H9 (cell line): ENCODE measurements around the gene NEDD9. TPM values are rescaled to one million over a fixed set of nuclear protein-coding genes. Genes with fewer than 3 reads are reported as not detected.

Experiments
- DNase-seq: peaks from one replicate; pipeline ENCODE4 v3.0.0-alpha.2; 2017
- H2AFZ ChIP-seq: one replicate; pipeline ENCODE4 v1.6.1; 2013; ENCODE audit warnings: mild to moderate bottlenecking, low read length, control low read depth, moderate library complexity
- H2AK5ac ChIP-seq: 2 replicates; pipeline ENCODE4 v1.6.1; 2013; ENCODE audit warnings: low read length, control low read depth, mixed read lengths; ENCODE audit not compliant: insufficient read length
- H2BK120ac ChIP-seq: one replicate; pipeline ENCODE4 v1.6.1; 2013; ENCODE audit warnings: low read depth, mild to moderate bottlenecking, low read length, control low read depth, inconsistent platforms; ENCODE audit not compliant: poor library complexity, severe bottlenecking
- H2BK12ac ChIP-seq: 2 replicates; pipeline ENCODE4 v1.6.1; 2013; ENCODE audit warnings: low read length, control low read depth, mixed read lengths, low read depth; ENCODE audit not compliant: insufficient read length
- H2BK15ac ChIP-seq: 2 replicates; pipeline ENCODE4 v1.6.1; 2013; ENCODE audit warnings: low read depth, low read length, control low read depth
- H2BK20ac ChIP-seq: one replicate; pipeline ENCODE4 v1.6.1; 2013; ENCODE audit warnings: low read depth, mild to moderate bottlenecking, low read length, control low read depth, inconsistent platforms; ENCODE audit not compliant: poor library complexity, severe bottlenecking
- H2BK5ac ChIP-seq: 2 replicates; pipeline ENCODE4 v1.6.1; 2013; ENCODE audit warnings: low read length, control low read depth, mixed read lengths; ENCODE audit not compliant: insufficient read length
- H3K14ac ChIP-seq: 2 replicates; pipeline ENCODE4 v1.6.1; 2013; ENCODE audit warnings: low read length, control low read depth; ENCODE audit not compliant: insufficient read depth
- H3K18ac ChIP-seq: 2 replicates; pipeline ENCODE4 v1.6.1; 2013; ENCODE audit warnings: low read depth, mild to moderate bottlenecking, mixed read lengths, low read length, control low read depth; ENCODE audit not compliant: insufficient read length
- H3K23ac ChIP-seq: 2 replicates; pipeline ENCODE4 v1.6.1; 2013; ENCODE audit warnings: low read length, control low read depth, mixed read lengths, low read depth; ENCODE audit not compliant: insufficient read length
- H3K23me2 ChIP-seq: 2 replicates; pipeline ENCODE4 v1.6.1; 2013; ENCODE audit warnings: low read depth, mild to moderate bottlenecking, mixed read lengths, low read length, control low read depth; ENCODE audit not compliant: insufficient read length, poor library complexity, severe bottlenecking
- H3K27ac ChIP-seq: 2 replicates; pipeline ENCODE4 v1.5.1; 2013; ENCODE audit warnings: low read length, control low read depth, mixed read lengths, low read depth; ENCODE audit not compliant: insufficient read length
- H3K27me3 ChIP-seq: 2 replicates; pipeline ENCODE4 v1.6.1; 2013; ENCODE audit warnings: low read length, control low read depth, inconsistent platforms; ENCODE audit not compliant: insufficient read depth
- H3K4ac ChIP-seq: 2 replicates; pipeline ENCODE4 v1.6.1; 2013; ENCODE audit warnings: low read depth, mild to moderate bottlenecking, control low read depth, inconsistent platforms, low read length, moderate library complexity
- H3K4me1 ChIP-seq: 2 replicates; pipeline ENCODE4 v1.6.1; 2013; ENCODE audit warnings: low read length, control low read depth, inconsistent platforms; ENCODE audit not compliant: insufficient read depth
- H3K4me2 ChIP-seq: 2 replicates; pipeline ENCODE4 v1.6.1; 2013; ENCODE audit warnings: low read length, control low read depth, mixed read lengths; ENCODE audit not compliant: insufficient read length, insufficient read depth
- H3K56ac ChIP-seq: 2 replicates; pipeline ENCODE4 v1.6.1; 2013; ENCODE audit warnings: low read depth, mild to moderate bottlenecking, mixed read lengths, low read length, control low read depth; ENCODE audit not compliant: insufficient read length
- H3K79me1 ChIP-seq: 2 replicates; pipeline ENCODE4 v1.6.1; 2013; ENCODE audit warnings: low read depth, mild to moderate bottlenecking, moderate library complexity, low read length, control low read depth, inconsistent platforms; ENCODE audit not compliant: insufficient read depth, poor library complexity, severe bottlenecking
- H3K79me2 ChIP-seq: 2 replicates; pipeline ENCODE4 v1.6.1; 2013; ENCODE audit warnings: low read length, control low read depth, inconsistent platforms; ENCODE audit not compliant: insufficient read depth
- H3K9ac ChIP-seq: 2 replicates; pipeline ENCODE4 v1.6.1; 2013; ENCODE audit warnings: low read length, control low read depth, mixed read lengths; ENCODE audit not compliant: insufficient read length; ENCODE audit errors: extremely low read depth
- H3K9me3 ChIP-seq: one replicate; pipeline ENCODE4 v1.6.1; 2013; ENCODE audit warnings: low read depth, low read length, inconsistent platforms; ENCODE audit not compliant: control insufficient read depth
- H3T11ph ChIP-seq: one replicate; pipeline ENCODE4 v1.6.1; 2013; ENCODE audit warnings: mild to moderate bottlenecking, low read length, control low read depth, inconsistent platforms
- H4K20me1 ChIP-seq: one replicate; pipeline ENCODE4 v1.6.1; 2013; ENCODE audit not compliant: control insufficient read depth, insufficient read length, insufficient read depth
- H4K5ac ChIP-seq: 2 replicates; pipeline ENCODE4 v1.6.1; 2013; ENCODE audit warnings: low read depth, mild to moderate bottlenecking, mixed read lengths, low read length, control low read depth; ENCODE audit not compliant: insufficient read length
- H4K8ac ChIP-seq: replicated peaks from 2 replicates; pipeline ENCODE4 v1.6.1; 2013; ENCODE audit warnings: low read length, control low read depth, mixed read lengths, low read depth; ENCODE audit not compliant: insufficient read length
- H4K91ac ChIP-seq: 2 replicates; pipeline ENCODE4 v1.6.1; 2013; ENCODE audit warnings: low read depth, mild to moderate bottlenecking, moderate library complexity, mixed read lengths, low read length, control low read depth; ENCODE audit not compliant: insufficient read length
- H3K27ac Mint-ChIP-seq, 3 experiments: 2 replicates in 2 of 3; 3 replicates in 1 of 3; pipeline ENCODE4 v1.8.0; 2020 to 2021; ENCODE audit warnings: mixed read lengths in 3 of 3, mild to moderate bottlenecking in 1 of 3, moderate library complexity in 1 of 3
- H3K27me3 Mint-ChIP-seq: 2 replicates; pipeline ENCODE4 v1.8.0; 2021; ENCODE audit warnings: low read depth, mild to moderate bottlenecking, moderate library complexity, mixed read lengths
- H3K36me3 Mint-ChIP-seq, 3 experiments: 2 replicates in 2 of 3; 3 replicates in 1 of 3; pipeline ENCODE4 v1.8.0; 2020 to 2021; ENCODE audit warnings: low read depth in 3 of 3, mixed read lengths in 3 of 3; ENCODE audit not compliant: insufficient read depth in 1 of 3
- H3K4me1 Mint-ChIP-seq, 2 experiments: 2 replicates each; pipeline ENCODE4 v1.8.0; 2020; ENCODE audit warnings: mixed read lengths in 2 of 2
- H3K4me3 Mint-ChIP-seq, 2 experiments: 2 replicates in 1 of 2; 3 replicates in 1 of 2; pipeline ENCODE4 v1.8.0; 2020 to 2021; ENCODE audit warnings: mild to moderate bottlenecking in 2 of 2, mixed read lengths in 2 of 2, moderate library complexity in 1 of 2
- H3K9me3 Mint-ChIP-seq, 2 experiments: 2 replicates in 1 of 2; 3 replicates in 1 of 2; pipeline ENCODE4 v1.8.0; 2020; ENCODE audit warnings: mild to moderate bottlenecking in 2 of 2, mixed read lengths in 2 of 2, moderate library complexity in 1 of 2
- WGBS: extraction: QIAGEN DNeasy Blood & Tissue Kit; methylation state at CpG from one replicate; pipeline ENCODE4 v1.1.7; 2013; ENCODE audit warnings: missing lambda C conversion rate, low lambda C conversion rate, mixed read lengths; ENCODE audit not compliant: insufficient read length; ENCODE audit errors: extremely low coverage; 5-methylcytosine and 5-hydroxymethylcytosine counted together
- total RNA-seq: library from RNA; stranded (reverse); gene quantifications from 2 replicates; pipeline ENCODE4 v1.2.1, GENCODE V29; 2021
- TF ChIP-seq, protein P1 (sequence below): fragments of 200-600 bp; sonication (generic); conservative IDR thresholded peaks from 3 replicates; pipeline ENCODE4 v1.8.0; 2021; ENCODE audit warnings: antibody characterized with exemption, mild to moderate bottlenecking

NEDD9 gene
- total RNA-seq, 1 experiment from 2014 or later: 5.5 TPM

GRCh38 chr6:11251553-11252360 is 19.3 kb upstream of the NEDD9 start:
- H3K4me2 ChIP-seq: no peak overlapping the region
- H3K4ac ChIP-seq: no peak overlapping the region
- H3K18ac ChIP-seq: no peak overlapping the region
- H3K27me3 ChIP-seq: no peaks in the 10 kb centered on the region
- Mint-ChIP-seq H3K9me3 (peaks cover 6 to 8% of the 10 kb centered on the region in 2 experiments; a peak in 4 of 5 replicates), H3K4me1 (peaks cover 7 to 11% of the 10 kb centered on the region in 2 experiments), H3K27me3 (no peaks in the 10 kb centered on the region; the same call in 1 of the 2 replicates), H3K4me3 (no peak overlapping the region), H3K36me3 (peaks cover 2 to 4% (median 3%) of the 10 kb centered on the region in 3 experiments; a peak in 5 of 7 replicates), H3K27ac (peak overlapping the region in 1 of 3 experiments; percentile 41; a peak in 1 of 7 replicates)
- WGBS: no CpG with 5 or more reads among the region's 7 CpGs
- no peak overlapping the region for H2BK5ac ChIP-seq
- no peak overlapping the region for H2BK12ac ChIP-seq
- no peak overlapping the region for H3K27ac ChIP-seq
- H3K14ac ChIP-seq: no peak overlapping the region
- no peaks in the 10 kb centered on the region for H3K79me1 ChIP-seq
- H3K9me3 ChIP-seq: no peaks in the 10 kb centered on the region
- no peaks in the 10 kb centered on the region for H3K23me2 ChIP-seq
- H3K56ac ChIP-seq: no peak overlapping the region
- no peak overlapping the region for H4K5ac ChIP-seq
- H3T11ph ChIP-seq: no peak overlapping the region
- 0 out of 2 replicates have a peak, but pooled peaks cover 2% of the 10 kb centered on the region for H3K4me1 ChIP-seq
- H2BK15ac ChIP-seq: no peak overlapping the region
- no peak overlapping the region for H2AFZ ChIP-seq
- no peak for DNase-seq
- TF ChIP-seq, protein P1, sequence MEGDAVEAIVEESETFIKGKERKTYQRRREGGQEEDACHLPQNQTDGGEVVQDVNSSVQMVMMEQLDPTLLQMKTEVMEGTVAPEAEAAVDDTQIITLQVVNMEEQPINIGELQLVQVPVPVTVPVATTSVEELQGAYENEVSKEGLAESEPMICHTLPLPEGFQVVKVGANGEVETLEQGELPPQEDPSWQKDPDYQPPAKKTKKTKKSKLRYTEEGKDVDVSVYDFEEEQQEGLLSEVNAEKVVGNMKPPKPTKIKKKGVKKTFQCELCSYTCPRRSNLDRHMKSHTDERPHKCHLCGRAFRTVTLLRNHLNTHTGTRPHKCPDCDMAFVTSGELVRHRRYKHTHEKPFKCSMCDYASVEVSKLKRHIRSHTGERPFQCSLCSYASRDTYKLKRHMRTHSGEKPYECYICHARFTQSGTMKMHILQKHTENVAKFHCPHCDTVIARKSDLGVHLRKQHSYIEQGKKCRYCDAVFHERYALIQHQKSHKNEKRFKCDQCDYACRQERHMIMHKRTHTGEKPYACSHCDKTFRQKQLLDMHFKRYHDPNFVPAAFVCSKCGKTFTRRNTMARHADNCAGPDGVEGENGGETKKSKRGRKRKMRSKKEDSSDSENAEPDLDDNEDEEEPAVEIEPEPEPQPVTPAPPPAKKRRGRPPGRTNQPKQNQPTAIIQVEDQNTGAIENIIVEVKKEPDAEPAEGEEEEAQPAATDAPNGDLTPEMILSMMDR: no peak
- no peak overlapping the region for H4K91ac ChIP-seq
- no peaks in the 10 kb centered on the region for H3K79me2 ChIP-seq
- H3K9ac ChIP-seq: no peak overlapping the region
- H2BK20ac ChIP-seq: no peak overlapping the region
- no peak overlapping the region for H4K8ac ChIP-seq
- H4K20me1 ChIP-seq: no peaks in the 10 kb centered on the region
- no peak overlapping the region for H3K23ac ChIP-seq
- no peak overlapping the region for H2AK5ac ChIP-seq
- H2BK120ac ChIP-seq: no peak overlapping the region
